HCT116 (cell line): ENCODE results near the gene SHMT1. TPM values are rescaled to one million over a fixed set of nuclear protein-coding genes. Genes with fewer than 3 reads are reported as not detected.

Experiments
- ATAC-seq: fragments of 200-7000 bp; cut with Tn5 transposase; 2 replicates; pipeline ENCODE4 v1.9.1; 2020; ENCODE audit warnings: mild to moderate bottlenecking, moderate library complexity
- BruUV-seq: library from RNA; stranded (reverse); fragments of 400-500 nt; replicated peaks from 2 replicates; lab custom pipeline; 2021; lab: Mats Ljungman, UMichigan
- CTCF ChIA-PET: fragments of 300-600 bp; sonication (Branson Sonifier 250); formaldehyde crosslinking; loops from one replicate; lab custom pipeline; 2021; ENCODE audit warnings: antibody characterized with exemption; lab: Charles Lee
- POLR2A ChIA-PET: fragments of 300-600, 350-600 bp; sonication (Branson Sonifier 250); formaldehyde crosslinking; loops from one replicate; lab custom pipeline; 2021; ENCODE audit warnings: antibody characterized with exemption; lab: Charles Lee
- RAD21 ChIA-PET, 2 experiments: fragments of 300-600 bp; sonication (Branson Sonifier 250); formaldehyde crosslinking; loops; one replicate each; lab custom pipeline; 2023; ENCODE audit warnings: low total read pairs in 2 of 2; ENCODE audit not compliant: uncharacterized antibody in 2 of 2, unreplicated experiment in 2 of 2, low non-redundant PET in 1 of 2; lab: Charles Lee
- DNase-seq: peaks from one replicate; pipeline ENCODE4 v3.0.0-alpha.2; 2010; ENCODE audit warnings: low read depth, low spot score
- H2AFZ ChIP-seq: fragments of 200-600 bp; shearing (Covaris generic), sonication (generic); 2 replicates; pipeline ENCODE4 v1.6.1; 2017; ENCODE audit warnings: low read depth, mixed run types, mixed read lengths, antibody characterized with exemption, low read length; ENCODE audit not compliant: poor library complexity, severe bottlenecking
- H3K27ac ChIP-seq: 2 replicates; pipeline ENCODE4 v1.5.1; 2012; ENCODE audit warnings: low read depth, low read length
- H3K27me3 ChIP-seq: fragments of 200-600 bp; sonication (generic); 2 replicates; pipeline ENCODE4 v1.6.1; 2016; ENCODE audit warnings: mixed run types, low read length, mixed read lengths; ENCODE audit not compliant: insufficient read depth
- H3K36me3 ChIP-seq, 2 experiments: fragments of 200-500 bp in 1 of 2; fragments of 200-600 bp in 1 of 2; sonication (Bioruptor generic) in 1 of 2; sonication (generic) in 1 of 2; 2 replicates each; pipeline versions ENCODE4 v1.5.1 to v1.6.1; 2014 to 2016; ENCODE audit warnings: low read length in 2 of 2, inconsistent platforms in 1 of 2, mixed read lengths in 1 of 2, mixed run types in 1 of 2; ENCODE audit not compliant: insufficient read depth in 2 of 2, control insufficient read depth in 1 of 2
- H3K4me1 ChIP-seq, 2 experiments: fragments of 200-600 bp in 1 of 2; sonication (generic) in 1 of 2; 2 replicates each; pipeline versions ENCODE4 v1.5.1 to v1.6.1; 2012 to 2017; ENCODE audit warnings: low read length in 2 of 2, inconsistent platforms in 1 of 2, mild to moderate bottlenecking in 1 of 2, mixed read lengths in 1 of 2, mixed run types in 1 of 2, moderate library complexity in 1 of 2; ENCODE audit not compliant: insufficient read depth in 2 of 2, control insufficient read depth in 1 of 2
- H3K4me2 ChIP-seq: fragments of 200-600 bp; sonication (generic); 2 replicates; pipeline ENCODE4 v1.6.1; 2017; ENCODE audit warnings: mixed run types, low read length, mixed read lengths
- H3K4me3 ChIP-seq, 2 experiments: fragments of 200-600 bp in 1 of 2; sonication (generic) in 1 of 2; replicated peaks in 1 of 2; 2 replicates each; pipeline ENCODE4 v1.5.1; 2011 to 2016; ENCODE audit warnings: low read length in 2 of 2, control low read depth in 1 of 2, low read depth in 1 of 2, mild to moderate bottlenecking in 1 of 2, mixed read lengths in 1 of 2, mixed run types in 1 of 2
- H3K79me2 ChIP-seq: fragments of 200-600 bp; sonication (generic); 2 replicates; pipeline ENCODE4 v1.6.1; 2017; ENCODE audit warnings: mild to moderate bottlenecking, mixed run types, low read length, moderate library complexity, mixed read lengths; ENCODE audit not compliant: insufficient read depth
- H3K9ac ChIP-seq: fragments of 200-600 bp; sonication (generic); 2 replicates; pipeline ENCODE4 v1.6.1; 2016; ENCODE audit warnings: low read length, mixed read lengths
- H3K9me2 ChIP-seq: fragments of 200-600 bp; sonication (generic), shearing (Covaris generic); 2 replicates; pipeline ENCODE4 v1.6.1; 2017; ENCODE audit warnings: mixed run types, mild to moderate bottlenecking, moderate library complexity; ENCODE audit not compliant: insufficient read depth
- H3K9me3 ChIP-seq, 2 experiments: fragments of 200-500 bp in 1 of 2; fragments of 200-600 bp in 1 of 2; sonication (Bioruptor generic) in 1 of 2; sonication (generic) in 1 of 2; 2 replicates each; pipeline ENCODE4 v1.6.1; 2014 to 2017; ENCODE audit warnings: low read length in 2 of 2, mixed read lengths in 2 of 2, inconsistent platforms in 1 of 2, low read depth in 1 of 2, mild to moderate bottlenecking in 1 of 2, mixed run types in 1 of 2, moderate library complexity in 1 of 2; ENCODE audit not compliant: control insufficient read depth in 1 of 2, insufficient read depth in 1 of 2
- H4K20me1 ChIP-seq: fragments of 200-600 bp; sonication (generic), shearing (Covaris generic); 2 replicates; pipeline ENCODE4 v1.6.1; 2017; ENCODE audit warnings: mixed run types, mild to moderate bottlenecking, moderate library complexity; ENCODE audit not compliant: insufficient read depth
- JUND ChIP-seq: IDR thresholded peaks from 2 replicates; pipeline ENCODE4 v1.6.1; 2012
- MAX ChIP-seq: IDR thresholded peaks from 2 replicates; pipeline ENCODE4 v1.6.1; 2012
- intact Hi-C: fragments of 100-400 bp; cut with micrococcal nuclease; formaldehyde crosslinking; loops from 2 replicates; pipeline ENCODE4 v1.10.0; 2022
- total RNA-seq: library from RNA; stranded (reverse); gene quantifications from one replicate; pipeline ENCODE4 v1.2.1, GENCODE V29; 2021; ENCODE audit not compliant: unreplicated experiment

The SHMT1 gene
- total RNA-seq, 1 experiment from 2014 or later, result 46.5 TPM

DNA sequence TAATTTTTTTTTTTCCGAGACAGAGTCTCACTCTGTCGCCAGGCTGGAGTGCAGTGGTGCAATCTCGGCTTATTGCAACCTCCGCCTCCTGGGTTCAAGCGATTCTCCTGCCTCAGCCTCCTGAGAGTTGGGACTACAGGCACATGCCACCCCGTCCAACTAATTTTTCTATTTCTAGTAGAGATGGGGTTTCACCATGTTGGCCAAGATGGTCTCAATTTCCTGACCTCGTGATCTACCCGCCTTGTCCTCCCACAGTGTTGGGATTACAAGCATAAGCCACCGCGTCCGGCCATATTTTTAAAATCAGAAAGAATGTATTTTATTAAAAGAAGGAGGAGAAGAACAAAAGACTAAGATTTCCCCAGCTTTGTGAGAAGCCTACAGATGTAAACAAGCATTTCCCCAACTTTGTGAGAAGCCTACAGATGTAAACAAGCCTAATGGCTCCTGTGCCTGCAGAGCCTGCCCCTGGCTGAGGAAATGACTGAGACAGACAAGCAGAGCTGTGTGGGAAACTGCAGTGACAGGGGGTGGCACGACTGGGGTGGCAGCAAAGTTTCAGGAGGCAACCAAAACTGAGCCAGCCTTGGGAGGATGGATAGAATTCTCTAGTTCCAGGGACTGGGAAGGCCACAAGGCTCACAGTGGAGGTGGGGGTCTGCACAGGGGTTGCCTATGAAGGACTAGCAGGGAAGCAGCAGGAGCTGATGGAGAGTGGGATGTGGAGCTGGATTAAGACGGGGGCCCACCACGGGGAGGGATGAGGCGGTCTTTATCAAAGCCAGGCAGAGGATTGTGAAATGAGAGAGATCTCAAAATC lies 71.4 kb downstream of the SHMT1 start:
- peaks cover 39 to 54% of the 10 kb centered on the region in 2 experiments for H3K36me3 ChIP-seq
- H3K9me2 ChIP-seq, result no peaks in the 10 kb centered on the region
- H3K4me2 ChIP-seq, result no peak overlapping the region
- H3K4me1 ChIP-seq, result 0 out of 4 replicates have a peak, but pooled peaks cover 0 to 1% of the 10 kb centered on the region in 2 experiments
- H3K27ac ChIP-seq, result no peak overlapping the region
- CTCF ChIA-PET, result no interaction called here
- H3K9ac ChIP-seq, result no peak overlapping the region
- ATAC-seq (no peak), DNase-seq (no peak)
- H3K4me3 ChIP-seq, result no peak overlapping the region
- TF ChIP-seq MAX, result no peak
- POLR2A ChIA-PET, result no interaction called here
- H4K20me1 ChIP-seq, result no peaks in the 10 kb centered on the region
- no TSS peak for BruUV-seq
- no peaks in the 10 kb centered on the region for H3K27me3 ChIP-seq
- intact Hi-C loops, result no loop called here
- no peak overlapping the region for H2AFZ ChIP-seq
- H3K9me3 ChIP-seq, result no peaks in the 10 kb centered on the region
- RAD21 ChIA-PET, result no interaction called here
- peaks cover 4% of the 10 kb centered on the region; the same call in 1 of the 2 replicates for H3K79me2 ChIP-seq

- peaks cover 0 to 9% of the 10 kb centered on the region in 2 experiments; a peak in 1 of 4 replicates for H3K4me1 ChIP-seq
- no peak for TF ChIP-seq JUND
- TF ChIP-seq, all 23 proteins: peak for 0
- ChIA-PET CTCF (no interaction called here), RAD21 (no interaction called here), POLR2A (no interaction called here)
- Histone ChIP-seq H3K4me2 (no peak overlapping the region), H4K20me1 (peaks cover 3% of the 10 kb centered on the region; the same call in 1 of the 2 replicates), H3K9me3 (no peaks in the 10 kb centered on the region), H3K27me3 (no peaks in the 10 kb centered on the region), H3K27ac (no peak overlapping the region), H2AFZ (no peak overlapping the region), H3K36me3 (peaks cover 55 to 77% of the 10 kb centered on the region in 2 experiments), H3K9me2 (no peaks in the 10 kb centered on the region), H3K79me2 (peaks cover 4% of the 10 kb centered on the region; the same call in 1 of the 2 replicates), H3K9ac (no peak overlapping the region), H3K4me3 (no peak overlapping the region)
- DNase-seq, result no peak
- no peak for ATAC-seq
- intact Hi-C loops, result no loop called here
- BruUV-seq, result no TSS peak
Observed at GRCh38 chr17:18285296-18285695, 78.1 kb downstream of the SHMT1 start.
